ENCODE measurements around the gene LMX1B. TPM values are rescaled to one million over a fixed set of nuclear protein-coding genes. Genes with fewer than 3 reads are reported as not detected.

Gene LMX1B
- total RNA-seq, 1 experiment from 2014 or later, result 11.3 TPM

DNA sequence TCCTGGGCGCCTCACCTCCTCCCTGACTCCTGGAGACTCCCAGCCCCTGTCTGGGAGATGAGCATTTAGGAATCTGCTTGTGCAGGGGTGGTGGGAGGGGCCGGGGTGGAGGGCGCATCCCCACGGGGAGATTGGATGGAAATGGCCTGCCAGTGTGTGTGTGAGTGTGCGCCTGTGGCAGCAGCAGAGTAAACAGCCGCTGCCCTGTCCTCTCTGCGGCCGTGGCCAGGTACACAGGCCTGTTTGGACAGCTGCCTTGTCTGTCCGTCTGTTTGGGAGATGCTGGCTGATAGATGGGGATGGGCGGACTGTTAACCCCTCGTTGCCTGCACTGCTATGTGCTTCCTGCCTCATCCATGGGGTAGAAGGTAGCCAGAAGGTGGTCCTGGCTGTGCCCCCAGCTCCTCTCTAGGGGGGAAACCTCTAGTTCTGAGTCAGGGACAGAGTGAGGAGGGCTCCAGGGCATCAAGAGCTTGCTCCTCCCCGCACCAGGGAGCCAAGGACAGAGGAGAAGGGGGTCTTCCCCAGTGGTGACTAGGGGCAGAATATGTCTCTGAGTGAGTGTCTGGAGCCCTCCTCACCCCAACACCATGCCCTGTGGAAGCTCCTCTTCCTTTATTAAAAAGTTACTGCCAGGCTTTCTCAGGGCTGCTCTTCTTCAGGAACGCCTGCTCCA, 60.1 kb downstream of the LMX1B start:
- ChIA-PET RAD21 (ENCODE audit: low non-redundant PET in 1 of 2, low total read pairs in 2 of 2, uncharacterized antibody in 2 of 2, unreplicated experiment in 2 of 2) (no interaction called here), POLR2A (no interaction called here), CTCF (interaction anchor here (0.7 kb wide), 1 partner anchor 108 kb away, joined by 3 read pairs; no protein-coding TSS in a partner anchor)
- no peak for TF ChIP-seq EZH2 (IDR thresholded peaks at IDR 0.05)
- TF ChIP-seq ZFX (IDR thresholded peaks at IDR 0.05), result no peak
- TF ChIP-seq EGR1 (IDR thresholded peaks at IDR 0.05; ENCODE audit: low read depth), result no peak
- TF ChIP-seq, protein P1, sequence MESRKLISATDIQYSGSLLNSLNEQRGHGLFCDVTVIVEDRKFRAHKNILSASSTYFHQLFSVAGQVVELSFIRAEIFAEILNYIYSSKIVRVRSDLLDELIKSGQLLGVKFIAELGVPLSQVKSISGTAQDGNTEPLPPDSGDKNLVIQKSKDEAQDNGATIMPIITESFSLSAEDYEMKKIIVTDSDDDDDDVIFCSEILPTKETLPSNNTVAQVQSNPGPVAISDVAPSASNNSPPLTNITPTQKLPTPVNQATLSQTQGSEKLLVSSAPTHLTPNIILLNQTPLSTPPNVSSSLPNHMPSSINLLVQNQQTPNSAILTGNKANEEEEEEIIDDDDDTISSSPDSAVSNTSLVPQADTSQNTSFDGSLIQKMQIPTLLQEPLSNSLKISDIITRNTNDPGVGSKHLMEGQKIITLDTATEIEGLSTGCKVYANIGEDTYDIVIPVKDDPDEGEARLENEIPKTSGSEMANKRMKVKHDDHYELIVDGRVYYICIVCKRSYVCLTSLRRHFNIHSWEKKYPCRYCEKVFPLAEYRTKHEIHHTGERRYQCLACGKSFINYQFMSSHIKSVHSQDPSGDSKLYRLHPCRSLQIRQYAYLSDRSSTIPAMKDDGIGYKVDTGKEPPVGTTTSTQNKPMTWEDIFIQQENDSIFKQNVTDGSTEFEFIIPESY (IDR thresholded peaks at IDR 0.05; ENCODE audit: extremely low read depth, insufficient replicate concordance, low read length), result no peak
- TF ChIP-seq, protein P2, sequence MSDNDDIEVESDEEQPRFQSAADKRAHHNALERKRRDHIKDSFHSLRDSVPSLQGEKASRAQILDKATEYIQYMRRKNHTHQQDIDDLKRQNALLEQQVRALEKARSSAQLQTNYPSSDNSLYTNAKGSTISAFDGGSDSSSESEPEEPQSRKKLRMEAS (IDR thresholded peaks at IDR 0.05), result no peak
- TF ChIP-seq EZH2phosphoT487 (IDR thresholded peaks at IDR 0.05; ENCODE audit: borderline replicate concordance), result no peak
- TF ChIP-seq SIN3A (IDR thresholded peaks at IDR 0.05; ENCODE audit: low read depth), result no peak
- TF ChIP-seq SP1 (IDR thresholded peaks at IDR 0.05; ENCODE audit: low read depth), result no peak
- no peak for TF ChIP-seq POLR2A (IDR thresholded peaks at IDR 0.05; ENCODE audit: borderline replicate concordance, extremely low read depth, insufficient read depth, insufficient read length)
- no peak for TF ChIP-seq CEBPB (IDR thresholded peaks at IDR 0.05; ENCODE audit: low read depth)
- no peak for TF ChIP-seq YY1 (IDR thresholded peaks at IDR 0.05; ENCODE audit: extremely low read depth, insufficient replicate concordance, low read depth, low read length)
- TF ChIP-seq JUND (IDR thresholded peaks at IDR 0.05), result no peak
- TF ChIP-seq, protein P3, sequence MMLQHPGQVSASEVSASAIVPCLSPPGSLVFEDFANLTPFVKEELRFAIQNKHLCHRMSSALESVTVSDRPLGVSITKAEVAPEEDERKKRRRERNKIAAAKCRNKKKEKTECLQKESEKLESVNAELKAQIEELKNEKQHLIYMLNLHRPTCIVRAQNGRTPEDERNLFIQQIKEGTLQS (IDR thresholded peaks at IDR 0.05), result no peak
- TF ChIP-seq, protein P4, sequence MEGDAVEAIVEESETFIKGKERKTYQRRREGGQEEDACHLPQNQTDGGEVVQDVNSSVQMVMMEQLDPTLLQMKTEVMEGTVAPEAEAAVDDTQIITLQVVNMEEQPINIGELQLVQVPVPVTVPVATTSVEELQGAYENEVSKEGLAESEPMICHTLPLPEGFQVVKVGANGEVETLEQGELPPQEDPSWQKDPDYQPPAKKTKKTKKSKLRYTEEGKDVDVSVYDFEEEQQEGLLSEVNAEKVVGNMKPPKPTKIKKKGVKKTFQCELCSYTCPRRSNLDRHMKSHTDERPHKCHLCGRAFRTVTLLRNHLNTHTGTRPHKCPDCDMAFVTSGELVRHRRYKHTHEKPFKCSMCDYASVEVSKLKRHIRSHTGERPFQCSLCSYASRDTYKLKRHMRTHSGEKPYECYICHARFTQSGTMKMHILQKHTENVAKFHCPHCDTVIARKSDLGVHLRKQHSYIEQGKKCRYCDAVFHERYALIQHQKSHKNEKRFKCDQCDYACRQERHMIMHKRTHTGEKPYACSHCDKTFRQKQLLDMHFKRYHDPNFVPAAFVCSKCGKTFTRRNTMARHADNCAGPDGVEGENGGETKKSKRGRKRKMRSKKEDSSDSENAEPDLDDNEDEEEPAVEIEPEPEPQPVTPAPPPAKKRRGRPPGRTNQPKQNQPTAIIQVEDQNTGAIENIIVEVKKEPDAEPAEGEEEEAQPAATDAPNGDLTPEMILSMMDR (IDR thresholded peaks at IDR 0.05 in 2 of 3, conservative IDR thresholded peaks at IDR 0.05 in 1 of 3; ENCODE audit: borderline replicate concordance in 1 of 3, insufficient read depth in 1 of 3, low read depth in 2 of 3, low read length in 2 of 3), result no peak
- no peak for TF ChIP-seq TCF7L2 (IDR thresholded peaks at IDR 0.05; ENCODE audit: borderline replicate concordance, extremely low read depth, insufficient read depth, insufficient read length)
- Histone ChIP-seq H3K27me3 (ENCODE audit: insufficient read depth, low read length) (no peaks in the 10 kb centered on the region), H3K9me2 (ENCODE audit: insufficient read depth) (no peaks in the 10 kb centered on the region), H3K27ac (ENCODE audit: low read depth, low read length) (no peak overlapping the region), H3K9ac (ENCODE audit: low read length) (no peak overlapping the region), H2AFZ (ENCODE audit: low read depth, low read length, poor library complexity, severe bottlenecking) (no peak overlapping the region), H4K20me1 (ENCODE audit: insufficient read depth) (no peaks in the 10 kb centered on the region), H3K4me3 (replicated peaks in 1 of 2; ENCODE audit: low read depth in 1 of 2, low read length in 2 of 2) (no peak overlapping the region), H3K79me2 (ENCODE audit: insufficient read depth, low read length) (no peaks in the 10 kb centered on the region), H3K4me1 (ENCODE audit: control insufficient read depth in 1 of 2, insufficient read depth in 2 of 2, low read length in 2 of 2) (peaks cover 0 to 1% of the 10 kb centered on the region in 2 experiments; a peak in 1 of 4 replicates), H3K9me3 (ENCODE audit: control insufficient read depth in 1 of 2, insufficient read depth in 1 of 2, low read depth in 1 of 2, low read length in 2 of 2) (no peaks in the 10 kb centered on the region), H3K4me2 (ENCODE audit: low read length) (no peak overlapping the region), H3K36me3 (ENCODE audit: control insufficient read depth in 1 of 2, insufficient read depth in 2 of 2, low read length in 2 of 2) (no peaks in the 10 kb centered on the region)
- no TSS peak for BruUV-seq (replicated peaks)
- DNase-seq (ENCODE audit: low read depth, low spot score) (no peak), ATAC-seq (no peak)
- intact Hi-C loops (cut with micrococcal nuclease), result no loop called here

All from HCT116 (cell line).